ENCODE measurements around the gene SPDL1.

DNA sequence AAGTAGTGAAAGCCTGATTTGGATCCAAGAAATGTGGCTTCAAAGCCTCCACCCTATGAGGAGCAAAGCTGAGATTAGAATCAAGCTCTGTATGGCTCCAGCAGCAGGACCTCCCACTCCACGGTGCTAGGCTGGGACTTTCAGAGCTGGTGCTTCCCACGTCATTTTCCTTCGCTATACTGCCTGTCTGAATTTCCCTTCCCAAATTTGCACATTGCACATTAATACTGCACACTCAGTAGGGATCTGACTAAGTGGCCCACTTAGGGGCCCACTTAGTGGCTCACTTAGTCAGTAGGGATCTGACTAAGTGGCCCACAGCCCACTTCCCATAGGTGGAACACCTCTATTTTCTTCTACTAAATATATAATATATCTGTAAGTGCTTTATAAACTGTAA is 14.1 kb upstream of the SPDL1 start:
- TF ChIP-seq POLR2A (IDR thresholded peaks at IDR 0.05) (no peak), POLR2AphosphoS5 (IDR thresholded peaks at IDR 0.05) (no peak)
- TF ChIP-seq, protein P1, sequence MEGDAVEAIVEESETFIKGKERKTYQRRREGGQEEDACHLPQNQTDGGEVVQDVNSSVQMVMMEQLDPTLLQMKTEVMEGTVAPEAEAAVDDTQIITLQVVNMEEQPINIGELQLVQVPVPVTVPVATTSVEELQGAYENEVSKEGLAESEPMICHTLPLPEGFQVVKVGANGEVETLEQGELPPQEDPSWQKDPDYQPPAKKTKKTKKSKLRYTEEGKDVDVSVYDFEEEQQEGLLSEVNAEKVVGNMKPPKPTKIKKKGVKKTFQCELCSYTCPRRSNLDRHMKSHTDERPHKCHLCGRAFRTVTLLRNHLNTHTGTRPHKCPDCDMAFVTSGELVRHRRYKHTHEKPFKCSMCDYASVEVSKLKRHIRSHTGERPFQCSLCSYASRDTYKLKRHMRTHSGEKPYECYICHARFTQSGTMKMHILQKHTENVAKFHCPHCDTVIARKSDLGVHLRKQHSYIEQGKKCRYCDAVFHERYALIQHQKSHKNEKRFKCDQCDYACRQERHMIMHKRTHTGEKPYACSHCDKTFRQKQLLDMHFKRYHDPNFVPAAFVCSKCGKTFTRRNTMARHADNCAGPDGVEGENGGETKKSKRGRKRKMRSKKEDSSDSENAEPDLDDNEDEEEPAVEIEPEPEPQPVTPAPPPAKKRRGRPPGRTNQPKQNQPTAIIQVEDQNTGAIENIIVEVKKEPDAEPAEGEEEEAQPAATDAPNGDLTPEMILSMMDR (IDR thresholded peaks at IDR 0.05) = no peak

Data from stomach (tissue), 4 donors.